Measurements from ENCODE around the gene SIM1. TPM values are rescaled to one million over a fixed set of nuclear protein-coding genes. Genes with fewer than 3 reads are reported as not detected.

The SIM1 gene
- polyA plus RNA-seq, 1 experiment: not detected

DNA sequence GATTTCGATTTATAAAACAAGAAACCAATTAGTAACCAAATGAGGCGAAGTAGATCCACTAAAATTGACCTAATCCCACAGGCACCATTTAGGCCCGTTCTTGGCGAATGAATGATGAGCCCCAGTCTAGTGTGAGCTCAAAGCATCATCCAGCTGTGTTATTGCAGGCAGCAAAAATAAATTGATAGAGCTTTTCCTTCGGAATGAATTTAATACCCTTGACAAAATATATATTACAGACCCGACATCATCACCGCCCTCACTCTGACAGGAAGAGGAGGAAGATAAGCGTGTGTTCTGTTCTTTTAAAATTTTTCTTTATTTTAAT is 7.8 kb downstream of the SIM1 start:
- Histone ChIP-seq H3K27ac (ENCODE audit: low read depth, low read length) (no peak overlapping the region), H3K9me3 (ENCODE audit: control insufficient read depth, insufficient read depth, low read length) (peaks cover 24% of the 10 kb centered on the region), H3K4me3 (ENCODE audit: low read depth, low read length) (no peak overlapping the region), H3K27me3 (ENCODE audit: control insufficient read depth, insufficient read depth, low read length) (peaks cover 99% of the 10 kb centered on the region)
- TF ChIP-seq, protein P1, sequence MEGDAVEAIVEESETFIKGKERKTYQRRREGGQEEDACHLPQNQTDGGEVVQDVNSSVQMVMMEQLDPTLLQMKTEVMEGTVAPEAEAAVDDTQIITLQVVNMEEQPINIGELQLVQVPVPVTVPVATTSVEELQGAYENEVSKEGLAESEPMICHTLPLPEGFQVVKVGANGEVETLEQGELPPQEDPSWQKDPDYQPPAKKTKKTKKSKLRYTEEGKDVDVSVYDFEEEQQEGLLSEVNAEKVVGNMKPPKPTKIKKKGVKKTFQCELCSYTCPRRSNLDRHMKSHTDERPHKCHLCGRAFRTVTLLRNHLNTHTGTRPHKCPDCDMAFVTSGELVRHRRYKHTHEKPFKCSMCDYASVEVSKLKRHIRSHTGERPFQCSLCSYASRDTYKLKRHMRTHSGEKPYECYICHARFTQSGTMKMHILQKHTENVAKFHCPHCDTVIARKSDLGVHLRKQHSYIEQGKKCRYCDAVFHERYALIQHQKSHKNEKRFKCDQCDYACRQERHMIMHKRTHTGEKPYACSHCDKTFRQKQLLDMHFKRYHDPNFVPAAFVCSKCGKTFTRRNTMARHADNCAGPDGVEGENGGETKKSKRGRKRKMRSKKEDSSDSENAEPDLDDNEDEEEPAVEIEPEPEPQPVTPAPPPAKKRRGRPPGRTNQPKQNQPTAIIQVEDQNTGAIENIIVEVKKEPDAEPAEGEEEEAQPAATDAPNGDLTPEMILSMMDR (IDR thresholded peaks at IDR 0.05; ENCODE audit: low read depth, low read length): no peak
- DNase-seq (ENCODE audit: low read depth, low spot score): no peak
- ChIA-PET POLR2A (no interaction called here), CTCF (interaction anchor here (0.6 to 2.0 kb wide), 4 partner anchors 8 to 349 kb away, joined by 3 to 5 read pairs (median 3); no protein-coding TSS in a partner anchor)

DNA sequence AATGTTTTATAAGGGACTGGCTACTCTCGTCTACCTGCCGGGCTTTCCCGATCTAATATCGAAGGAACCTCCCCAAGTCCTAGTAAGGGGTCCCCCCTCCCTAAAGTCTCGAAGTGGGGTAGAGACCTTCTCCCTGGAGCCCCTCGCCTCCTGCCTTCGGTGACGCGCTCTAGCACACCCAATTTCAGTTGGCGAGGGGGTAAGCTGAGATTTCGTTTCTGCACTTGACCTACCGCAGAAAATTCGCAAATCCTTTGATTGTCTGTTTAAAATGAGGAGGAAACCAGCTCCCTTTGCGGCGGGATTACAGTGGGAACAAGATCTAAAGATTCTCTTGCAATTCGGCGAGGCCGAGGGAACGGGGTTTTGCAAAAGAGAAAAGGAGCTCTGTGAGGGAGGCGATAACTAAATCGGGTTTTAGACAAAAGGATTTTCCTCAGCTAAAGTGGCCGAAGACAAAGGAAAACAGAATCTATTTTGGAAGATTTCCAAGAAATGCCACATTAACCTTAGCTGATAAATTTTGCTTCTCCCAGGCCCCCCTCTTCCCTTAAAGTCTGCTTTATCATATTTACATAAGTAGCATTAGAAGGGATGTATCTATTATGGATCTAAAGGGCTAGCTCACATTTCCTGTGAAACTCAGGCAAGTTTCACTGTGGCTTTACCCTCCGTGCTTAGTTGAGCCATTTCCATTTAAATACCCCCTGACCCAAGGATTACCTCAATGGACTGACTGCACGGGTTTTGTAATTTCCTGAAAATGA is 8.4 kb downstream of the SIM1 start:
- Histone ChIP-seq H3K27me3 (ENCODE audit: control insufficient read depth, insufficient read depth, low read length) (peaks cover 99% of the 10 kb centered on the region), H3K4me3 (ENCODE audit: low read depth, low read length) (no peak overlapping the region), H3K27ac (ENCODE audit: low read depth, low read length) (no peak overlapping the region), H3K9me3 (ENCODE audit: control insufficient read depth, insufficient read depth, low read length) (peaks cover 24% of the 10 kb centered on the region)
- TF ChIP-seq, protein P1 (IDR thresholded peaks at IDR 0.05; ENCODE audit: low read depth, low read length): no peak
- no peak for DNase-seq (ENCODE audit: low read depth, low spot score)
- POLR2A ChIA-PET: no interaction called here
- CTCF ChIA-PET: interaction anchor here (1.1 to 2.0 kb wide), 3 partner anchors 280 to 349 kb away, joined by 3 to 5 read pairs (median 4); no protein-coding TSS in a partner anchor

DNA sequence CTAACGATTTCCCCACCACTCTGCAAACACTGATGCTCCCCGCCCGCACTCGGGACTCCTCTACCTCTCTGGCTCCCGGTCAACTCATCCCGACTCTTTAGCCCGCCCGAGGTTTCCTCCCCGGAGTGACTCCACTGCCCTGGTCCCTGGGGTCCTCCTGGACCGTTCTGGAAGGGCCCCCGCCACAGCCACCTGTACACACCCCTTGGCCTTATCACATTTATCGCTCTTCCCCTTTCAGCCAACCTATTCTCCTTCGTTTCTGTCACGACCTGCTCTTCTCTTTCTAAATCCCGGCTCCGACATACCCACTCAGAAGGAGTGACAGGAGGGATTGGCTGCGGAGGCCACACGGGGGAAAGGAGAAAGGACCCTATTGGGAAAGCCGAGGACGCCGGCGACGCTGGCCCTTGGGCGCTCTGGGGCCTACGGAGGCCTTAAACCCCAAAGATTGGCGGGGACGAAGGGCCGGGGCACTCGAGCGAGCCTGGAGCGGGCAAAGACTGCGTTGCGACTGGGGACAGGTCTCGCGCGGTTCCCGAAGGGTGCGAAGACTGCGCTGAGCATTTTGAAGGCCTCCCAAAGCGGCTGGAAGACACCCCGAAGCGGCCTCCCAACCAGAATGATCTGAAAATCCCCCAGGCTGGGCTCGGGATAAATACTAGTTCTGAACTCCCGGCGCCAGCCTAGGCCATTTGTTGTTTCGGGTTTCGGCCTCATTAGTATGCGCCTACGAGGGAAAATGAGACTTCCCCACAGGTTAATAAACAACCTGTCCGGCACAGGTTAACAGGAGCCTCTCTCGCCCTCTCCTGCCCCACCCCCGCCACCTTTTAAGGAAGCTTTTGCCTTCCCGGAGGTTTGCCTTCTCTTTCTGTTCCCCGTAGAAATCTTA is 9.2 kb downstream of the SIM1 start:
- no peak overlapping the region for H3K4me3 ChIP-seq (ENCODE audit: low read depth, low read length)
- CTCF ChIA-PET: interaction anchor here (0.9 to 2.0 kb wide), 3 partner anchors 279 to 339 kb away, joined by 3 to 5 read pairs (median 4); no protein-coding TSS in a partner anchor
- DNase-seq (ENCODE audit: low read depth, low spot score): no peak
- no peak overlapping the region for H3K27ac ChIP-seq (ENCODE audit: low read depth, low read length)
- TF ChIP-seq, protein P1 (IDR thresholded peaks at IDR 0.05; ENCODE audit: low read depth, low read length): no peak
- POLR2A ChIA-PET: no interaction called here
- H3K9me3 ChIP-seq (ENCODE audit: control insufficient read depth, insufficient read depth, low read length): peaks cover 24% of the 10 kb centered on the region
- peaks cover 99% of the 10 kb centered on the region for H3K27me3 ChIP-seq (ENCODE audit: control insufficient read depth, insufficient read depth, low read length)

DNA sequence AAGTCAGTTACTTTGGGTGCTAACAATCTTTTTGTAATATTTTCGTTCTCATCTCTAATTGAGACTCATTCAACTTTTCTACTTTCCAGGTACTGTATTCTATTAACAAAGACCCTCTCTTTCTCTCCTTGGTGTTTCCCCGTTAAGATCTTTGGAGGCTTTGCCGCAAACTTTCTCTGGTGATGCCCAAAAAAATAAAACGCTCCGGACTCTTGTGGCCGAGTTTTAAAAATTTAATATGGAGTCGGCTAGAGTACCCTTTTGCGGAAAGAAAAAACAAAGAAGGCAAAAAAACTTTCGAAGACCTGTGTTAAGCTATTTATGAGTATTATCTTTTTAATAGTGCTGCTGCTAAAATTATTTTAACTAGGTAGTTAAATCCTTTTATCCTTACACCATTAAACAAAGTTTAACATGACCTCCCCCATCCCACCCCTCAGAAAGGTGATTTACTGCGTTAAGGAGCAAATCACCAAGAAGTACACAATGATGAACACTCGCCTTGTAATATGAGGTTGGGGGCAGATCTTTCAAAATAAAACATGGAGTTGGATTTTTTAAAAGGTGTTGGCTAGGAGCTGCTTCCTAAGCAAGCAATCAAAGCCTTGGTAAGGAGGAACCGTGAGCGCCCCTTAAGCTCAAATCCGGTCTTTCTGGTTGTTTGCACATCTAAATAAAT is 10.0 kb downstream of the SIM1 start:
- TF ChIP-seq, protein P1 (IDR thresholded peaks at IDR 0.05; ENCODE audit: low read depth, low read length): no peak
- Histone ChIP-seq H3K27ac (ENCODE audit: low read depth, low read length) (no peak overlapping the region), H3K4me3 (ENCODE audit: low read depth, low read length) (no peak overlapping the region), H3K27me3 (ENCODE audit: control insufficient read depth, insufficient read depth, low read length) (peaks cover 99% of the 10 kb centered on the region), H3K9me3 (ENCODE audit: control insufficient read depth, insufficient read depth, low read length) (peaks cover 24% of the 10 kb centered on the region)
- CTCF ChIA-PET: interaction anchor here (0.6 to 0.9 kb wide), 3 partner anchors 278 to 348 kb away, joined by 3 to 4 read pairs (median 3); no protein-coding TSS in a partner anchor
- no peak for DNase-seq (ENCODE audit: low read depth, low spot score)
- POLR2A ChIA-PET: no interaction called here

Measured in AG04450 (cell line).